Cardiac muscle cell (in vitro differentiated cells and primary cell): ENCODE results near the gene RERE. TPM values are rescaled to one million over a fixed set of nuclear protein-coding genes. Genes with fewer than 3 reads are reported as not detected.

ENCODE experiments used
- DNase-seq, 2 donors: peaks; one replicate each; pipeline versions ENCODE4 v3.0.0 to v3.0.0-alpha.2; 2010 to 2017; ENCODE audit warnings: low read depth in 1 of 2, low spot score in 1 of 2
- H3K27ac ChIP-seq: fragments of 200-600 bp; sonication (generic); 2 replicates; pipeline ENCODE4 v1.5.1; 2016
- H3K27me3 ChIP-seq: fragments of 200-600 bp; sonication (generic); 2 replicates; pipeline ENCODE4 v1.6.0; 2016; ENCODE audit warnings: control low read depth
- H3K36me3 ChIP-seq: fragments of 200-600 bp; sonication (generic); 2 replicates; pipeline ENCODE4 v1.5.1; 2016; ENCODE audit warnings: control low read depth
- H3K4me1 ChIP-seq: fragments of 200-600 bp; sonication (generic); 2 replicates; pipeline ENCODE4 v1.8.1; 2017; ENCODE audit warnings: low read depth, mild to moderate bottlenecking, mixed run types
- H3K4me3 ChIP-seq: fragments of 200-600 bp; sonication (generic); 2 replicates; pipeline ENCODE4 v1.5.1; 2016; ENCODE audit warnings: mild to moderate bottlenecking
- H3K9me3 ChIP-seq: fragments of 200-600 bp; sonication (generic); 2 replicates; pipeline ENCODE4 v1.5.1; 2017; ENCODE audit warnings: low read depth, mild to moderate bottlenecking, control low read depth
- CTCF ChIP-seq: IDR thresholded peaks from 2 replicates; pipeline ENCODE4 v1.5.1; 2012; ENCODE audit warnings: low read depth, mild to moderate bottlenecking, low read length
- polyA plus RNA-seq: library from polyadenylated mRNA; unstranded; fragments of >200 nt; fragmentation: Nextera tagmentation; extraction: Ambion mirVana; gene quantifications from 2 replicates; pipeline ENCODE4 v1.2.1, GENCODE V29; 2016
- total RNA-seq: library from RNA; depleted of rRNA; stranded (reverse); fragments of >200 nt; gene quantifications from 2 replicates; pipeline ENCODE4 v1.2.3, GENCODE V29; 2016

The RERE gene
- total and polyA plus RNA-seq, 2 experiments from 2014 or later: 72.5 to 81.0 TPM

- peak overlapping the region; percentile 91 for H3K27ac ChIP-seq
- H3K4me1 ChIP-seq: peaks cover 45% of the 10 kb centered on the region
- no peak for TF ChIP-seq CTCF
- H3K4me3 ChIP-seq: no peak overlapping the region
- peak; percentile 34 to 90 for DNase-seq
- no peaks in the 10 kb centered on the region for H3K27me3 ChIP-seq
- H3K36me3 ChIP-seq: peaks cover 3% of the 10 kb centered on the region
- H3K9me3 ChIP-seq: no peaks in the 10 kb centered on the region
Observed at GRCh38 chr1:8660411-8660828, 157.0 kb downstream of the RERE start.

- Histone ChIP-seq H3K4me1 (peaks cover 38% of the 10 kb centered on the region), H3K9me3 (no peaks in the 10 kb centered on the region), H3K4me3 (no peak overlapping the region), H3K27ac (peak overlapping the region; percentile 91), H3K27me3 (no peaks in the 10 kb centered on the region), H3K36me3 (peaks cover 4% of the 10 kb centered on the region)
- no peak for TF ChIP-seq CTCF
- no peak for DNase-seq
Observed at GRCh38 chr1:8659593-8659992, 157.8 kb downstream of the RERE start.

GRCh38 chr1:8653878-8654277 is 163.6 kb downstream of the RERE start:
- Histone ChIP-seq H3K9me3 (no peaks in the 10 kb centered on the region), H3K36me3 (peaks cover 7% of the 10 kb centered on the region), H3K27ac (no peak overlapping the region), H3K27me3 (no peaks in the 10 kb centered on the region), H3K4me1 (peaks cover 9% of the 10 kb centered on the region), H3K4me3 (no peak overlapping the region)
- no peak for TF ChIP-seq CTCF
- DNase-seq: no peak

GRCh38 chr1:8652467-8653046 is 164.9 kb downstream of the RERE start:
- Histone ChIP-seq H3K9me3 (no peaks in the 10 kb centered on the region), H3K27me3 (no peaks in the 10 kb centered on the region), H3K36me3 (peaks cover 7% of the 10 kb centered on the region), H3K4me1 (peaks cover 9% of the 10 kb centered on the region), H3K4me3 (no peak overlapping the region), H3K27ac (peak overlapping the region; percentile 67)
- no peak for TF ChIP-seq CTCF
- no peak for DNase-seq

GRCh38 chr1:8651962-8652361 is 165.5 kb downstream of the RERE start:
- H3K36me3 ChIP-seq: peaks cover 7% of the 10 kb centered on the region
- no peaks in the 10 kb centered on the region for H3K27me3 ChIP-seq
- TF ChIP-seq CTCF: no peak
- peak overlapping the region; percentile 67 for H3K27ac ChIP-seq
- no peak overlapping the region for H3K4me3 ChIP-seq
- H3K4me1 ChIP-seq: peaks cover 9% of the 10 kb centered on the region
- DNase-seq: no peak
- no peaks in the 10 kb centered on the region for H3K9me3 ChIP-seq
